GM19238 (cell line): ENCODE measurements around the gene VEGFB.

Source experiments
- DNase-seq: peaks from one replicate; pipeline ENCODE4 v3.0.0; 2011; ENCODE audit warnings: low spot score; ENCODE audit not compliant: insufficient read length

Gene VEGFB

GRCh38 chr11:64276653-64277431 is 42.5 kb downstream of the VEGFB start:
- DNase-seq = no peak

GRCh38 chr11:64278576-64279190 is 44.3 kb downstream of the VEGFB start:
- DNase-seq = no peak

GRCh38 chr11:64281957-64282770 is 47.8 kb downstream of the VEGFB start:
- no peak for DNase-seq

GRCh38 chr11:64283092-64283491 is 48.7 kb downstream of the VEGFB start:
- no peak for DNase-seq

GRCh38 chr11:64284048-64284961 is 49.9 kb downstream of the VEGFB start, which contains the start of gene BAD:
Gene BAD, minus strand, starts transcription at chr11:64284665. Its CDS starts 297 bp downstream, at chr11:64284368.
- DNase-seq = peak; percentile 100

- DNase-seq = peak; percentile 98
Observed at GRCh38 chr11:64284962-64285884, 50.8 kb downstream of the VEGFB start, which contains the start of gene GPR137. Gene GPR137, plus strand, starts transcription at chr11:64285848. Its CDS starts 677 bp downstream, at chr11:64286525.

- no peak for DNase-seq
Observed at GRCh38 chr11:64285885-64286800, 51.8 kb downstream of the VEGFB start.

- DNase-seq = no peak
Observed at GRCh38 chr11:64286801-64287159, 52.4 kb downstream of the VEGFB start.

- no peak for DNase-seq
Observed at GRCh38 chr11:64287676-64288352, 53.4 kb downstream of the VEGFB start.

GRCh38 chr11:64288353-64288750 is 54.0 kb downstream of the VEGFB start:
- no peak for DNase-seq
